Muscle layer of duodenum (tissue), 2 donors: ENCODE data around the gene ARHGEF3.

Source experiments
- H3K27ac ChIP-seq: one replicate; pipeline ENCODE4 v1.7.0; 2013; ENCODE audit warnings: mild to moderate bottlenecking, low read length
- H3K27me3 ChIP-seq: one replicate; pipeline ENCODE4 v1.7.0; 2013; ENCODE audit warnings: low read depth, mild to moderate bottlenecking, control low read depth, low read length
- H3K36me3 ChIP-seq, 2 donors: one replicate each; pipeline ENCODE4 v1.7.0; 2013; ENCODE audit warnings: low read length in 2 of 2, control low read depth in 1 of 2, mild to moderate bottlenecking in 1 of 2; ENCODE audit not compliant: insufficient read depth in 2 of 2, control insufficient read depth in 1 of 2
- H3K4me1 ChIP-seq, 2 donors: one replicate each; pipeline ENCODE4 v1.7.0; 2013; ENCODE audit warnings: low read length in 2 of 2, mild to moderate bottlenecking in 2 of 2, control low read depth in 1 of 2, moderate library complexity in 1 of 2; ENCODE audit not compliant: insufficient read depth in 2 of 2, control insufficient read depth in 1 of 2
- H3K4me3 ChIP-seq, 2 donors: one replicate each; pipeline ENCODE4 v1.7.0; 2013; ENCODE audit warnings: low read length in 2 of 2, low read depth in 1 of 2, mild to moderate bottlenecking in 1 of 2
- H3K9me3 ChIP-seq, 2 donors: one replicate each; pipeline ENCODE4 v1.7.0; 2013; ENCODE audit warnings: low read length in 2 of 2, control low read depth in 1 of 2, mild to moderate bottlenecking in 1 of 2; ENCODE audit not compliant: control insufficient read depth in 1 of 2
- donor health status: healthy.

Gene ARHGEF3

GRCh38 chr3:56689303-56689702 lies 112.4 kb downstream of the ARHGEF3 start:
- Histone ChIP-seq H3K36me3 (no peaks in the 10 kb centered on the region), H3K4me1 (no peaks in the 10 kb centered on the region), H3K4me3 (no peak overlapping the region), H3K9me3 (no peaks in the 10 kb centered on the region), H3K27me3 (no peaks in the 10 kb centered on the region), H3K27ac (no peak overlapping the region)

- H3K9me3 ChIP-seq, result peaks cover 0 to 3% of the 10 kb centered on the region in 2 donors
- H3K4me3 ChIP-seq, result no peak overlapping the region
- H3K27me3 ChIP-seq, result no peaks in the 10 kb centered on the region
- H3K4me1 ChIP-seq, result no peaks in the 10 kb centered on the region
- H3K36me3 ChIP-seq, result no peaks in the 10 kb centered on the region
- no peak overlapping the region for H3K27ac ChIP-seq
These were observed 113.6 kb downstream of the ARHGEF3 start for GRCh38 chr3:56688191-56688590.

GRCh38 chr3:56684029-56684428 lies 117.7 kb downstream of the ARHGEF3 start:
- Histone ChIP-seq H3K9me3 (peaks cover 0 to 3% of the 10 kb centered on the region in 2 donors), H3K4me3 (no peak overlapping the region), H3K36me3 (no peaks in the 10 kb centered on the region), H3K27me3 (no peaks in the 10 kb centered on the region), H3K27ac (no peak overlapping the region), H3K4me1 (peaks cover 9 to 22% of the 10 kb centered on the region in 2 donors)

GRCh38 chr3:56683122-56683817 lies 118.5 kb downstream of the ARHGEF3 start, which contains the start of gene TASOR:
TASOR (minus strand) TSS chr3:56683265; CDS start chr3:56683006, 259 bp downstream.
- H3K27me3 ChIP-seq, result no peaks in the 10 kb centered on the region
- H3K36me3 ChIP-seq, result no peaks in the 10 kb centered on the region
- peak within 1 kb of the TSS; percentile 94 for H3K27ac ChIP-seq
- peaks cover 9 to 22% of the 10 kb centered on the region in 2 donors for H3K4me1 ChIP-seq
- H3K4me3 ChIP-seq, result peak within 1 kb of the TSS; percentile 87 to 92
- peaks cover 0 to 3% of the 10 kb centered on the region in 2 donors for H3K9me3 ChIP-seq

- Histone ChIP-seq H3K27me3 (no peaks in the 10 kb centered on the region), H3K4me1 (peaks cover 9 to 22% of the 10 kb centered on the region in 2 donors), H3K4me3 (peak overlapping the region; percentile 87 to 92)
These were observed 119.2 kb downstream of the ARHGEF3 start for GRCh38 chr3:56682462-56683121.

GRCh38 chr3:56681984-56682461 lies 119.7 kb downstream of the ARHGEF3 start:
- Histone ChIP-seq H3K4me1 (peaks cover 9 to 22% of the 10 kb centered on the region in 2 donors), H3K4me3 (peak overlapping the region; percentile 87 to 92), H3K27ac (peak overlapping the region; percentile 94), H3K27me3 (no peaks in the 10 kb centered on the region), H3K36me3 (no peaks in the 10 kb centered on the region), H3K9me3 (peaks cover 0 to 3% of the 10 kb centered on the region in 2 donors)

More at GRCh38 chr3:56682462-56683121, 119.2 kb downstream of the ARHGEF3 start:
- peak overlapping the region; percentile 94 for H3K27ac ChIP-seq
- peaks cover 0 to 3% of the 10 kb centered on the region in 2 donors for H3K9me3 ChIP-seq
- H3K36me3 ChIP-seq, result no peaks in the 10 kb centered on the region

- Histone ChIP-seq H3K4me1 (peaks cover 9 to 22% of the 10 kb centered on the region in 2 donors), H3K9me3 (peaks cover 0 to 3% of the 10 kb centered on the region in 2 donors), H3K4me3 (no peak overlapping the region), H3K27me3 (no peaks in the 10 kb centered on the region), H3K36me3 (peaks cover 0 to 5% of the 10 kb centered on the region in 2 donors), H3K27ac (no peak overlapping the region)
These were observed 121.6 kb downstream of the ARHGEF3 start for GRCh38 chr3:56680054-56680580.
